Activated naive CD8-positive, alpha-beta T cell (primary cell): ENCODE data around the gene EPS8.

Experiments
- H3K27ac Mint-ChIP-seq: one replicate; pipeline ENCODE4 v1.8.0; 2021; ENCODE audit warnings: mixed read lengths
- H3K27me3 Mint-ChIP-seq: one replicate; pipeline ENCODE4 v1.8.0; 2021; ENCODE audit warnings: mixed read lengths
- H3K36me3 Mint-ChIP-seq: one replicate; pipeline ENCODE4 v1.8.0; 2021; ENCODE audit warnings: mixed read lengths
- H3K4me1 Mint-ChIP-seq: one replicate; pipeline ENCODE4 v1.8.0; 2021; ENCODE audit warnings: low read depth, mixed read lengths
- H3K4me3 Mint-ChIP-seq: one replicate; pipeline ENCODE4 v1.8.0; 2021; ENCODE audit warnings: mild to moderate bottlenecking, mixed read lengths
- H3K9me3 Mint-ChIP-seq: one replicate; pipeline ENCODE4 v1.8.0; 2021; ENCODE audit warnings: low read depth, mixed read lengths

Gene EPS8

GRCh38 chr12:15707516-15708199 is 81.5 kb downstream of the EPS8 start:
- no peak overlapping the region for H3K27ac Mint-ChIP-seq
- no peak overlapping the region for H3K4me3 Mint-ChIP-seq
- no peaks in the 10 kb centered on the region for H3K9me3 Mint-ChIP-seq
- H3K36me3 Mint-ChIP-seq, result no peaks in the 10 kb centered on the region
- H3K4me1 Mint-ChIP-seq, result no peaks in the 10 kb centered on the region
- H3K27me3 Mint-ChIP-seq, result no peaks in the 10 kb centered on the region

DNA sequence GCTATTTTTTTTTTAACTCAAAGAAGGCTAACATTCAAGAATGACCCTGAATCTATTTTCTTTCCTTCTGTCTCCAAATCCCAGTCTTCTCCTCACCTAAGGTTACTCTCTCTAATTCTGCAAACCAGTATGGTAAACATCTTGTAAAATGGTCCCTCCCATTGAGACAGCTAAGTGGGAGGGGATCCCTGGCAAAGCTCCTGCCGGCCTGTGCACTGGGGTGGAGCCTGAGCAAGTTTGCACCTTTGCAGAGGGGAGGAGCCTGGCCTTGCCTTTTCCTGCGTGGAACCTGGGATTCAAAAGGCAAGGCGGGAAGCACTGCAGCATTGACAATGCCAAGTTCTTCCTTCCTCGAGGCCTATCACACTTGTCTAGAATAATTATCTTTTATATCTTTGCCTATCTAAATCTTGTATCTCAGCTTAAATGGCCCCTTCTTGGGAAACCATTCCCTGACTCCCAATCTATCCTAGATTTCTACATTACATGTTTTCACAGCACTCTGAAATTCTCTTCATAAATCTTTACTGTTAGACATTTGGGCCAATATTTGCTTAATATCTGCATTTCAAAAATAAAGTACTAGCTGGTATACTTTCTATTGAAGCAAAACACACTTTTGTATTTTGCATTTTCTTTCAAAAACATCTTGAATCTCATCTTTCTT is 83.0 kb downstream of the EPS8 start:
- Mint-ChIP-seq H3K27ac (no peak overlapping the region), H3K4me1 (peaks cover 9% of the 10 kb centered on the region), H3K36me3 (no peaks in the 10 kb centered on the region), H3K4me3 (no peak overlapping the region), H3K27me3 (no peaks in the 10 kb centered on the region), H3K9me3 (no peaks in the 10 kb centered on the region)

- Mint-ChIP-seq H3K36me3 (no peaks in the 10 kb centered on the region), H3K27ac (no peak overlapping the region), H3K27me3 (no peaks in the 10 kb centered on the region), H3K4me3 (no peak overlapping the region), H3K4me1 (peaks cover 14% of the 10 kb centered on the region), H3K9me3 (no peaks in the 10 kb centered on the region)
Observed at GRCh38 chr12:15705606-15706005, 83.6 kb downstream of the EPS8 start.

- H3K27ac Mint-ChIP-seq, result no peak overlapping the region
Observed at GRCh38 chr12:15702276-15702675, 86.9 kb downstream of the EPS8 start.

GRCh38 chr12:15701631-15702156 is 87.5 kb downstream of the EPS8 start:
- no peaks in the 10 kb centered on the region for H3K9me3 Mint-ChIP-seq
- H3K4me3 Mint-ChIP-seq, result peak overlapping the region; percentile 14
- peak overlapping the region; percentile 59 for H3K27ac Mint-ChIP-seq
- H3K36me3 Mint-ChIP-seq, result peaks cover 2% of the 10 kb centered on the region
- H3K4me1 Mint-ChIP-seq, result peaks cover 27% of the 10 kb centered on the region
- peaks cover 2% of the 10 kb centered on the region for H3K27me3 Mint-ChIP-seq

More at GRCh38 chr12:15702276-15702675, 86.9 kb downstream of the EPS8 start:
- Mint-ChIP-seq H3K4me3 (no peak overlapping the region), H3K36me3 (no peaks in the 10 kb centered on the region), H3K9me3 (no peaks in the 10 kb centered on the region), H3K4me1 (peaks cover 27% of the 10 kb centered on the region), H3K27me3 (no peaks in the 10 kb centered on the region)

GRCh38 chr12:15701206-15701605 is 88.0 kb downstream of the EPS8 start:
- H3K9me3 Mint-ChIP-seq, result no peaks in the 10 kb centered on the region
- H3K36me3 Mint-ChIP-seq, result peaks cover 2% of the 10 kb centered on the region
- peaks cover 2% of the 10 kb centered on the region for H3K27me3 Mint-ChIP-seq
- H3K4me1 Mint-ChIP-seq, result peaks cover 27% of the 10 kb centered on the region
- no peak overlapping the region for H3K27ac Mint-ChIP-seq
- no peak overlapping the region for H3K4me3 Mint-ChIP-seq

DNA sequence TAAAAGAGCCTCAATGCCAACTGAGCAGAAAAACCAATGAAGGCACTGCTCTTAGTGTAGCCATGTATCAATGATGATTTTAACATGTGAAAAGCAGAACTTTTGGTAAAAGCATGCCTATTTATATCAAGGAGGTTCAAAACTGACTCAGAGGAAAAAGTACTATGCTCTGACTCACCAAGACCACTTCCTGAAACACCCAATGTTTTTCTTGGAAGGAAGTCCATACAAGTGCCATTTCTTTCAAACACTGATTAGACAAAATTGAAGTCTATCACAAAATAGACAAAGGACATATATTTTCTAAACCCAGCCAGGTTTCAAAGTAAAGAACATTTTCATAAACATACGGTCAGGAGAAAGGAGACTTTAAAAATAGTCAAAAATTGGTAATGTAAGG is 88.6 kb downstream of the EPS8 start:
- Mint-ChIP-seq H3K27me3 (peaks cover 2% of the 10 kb centered on the region), H3K36me3 (peaks cover 2% of the 10 kb centered on the region), H3K4me3 (peak overlapping the region; percentile 80), H3K9me3 (no peaks in the 10 kb centered on the region), H3K4me1 (peaks cover 27% of the 10 kb centered on the region), H3K27ac (peak overlapping the region; percentile 90)

- Mint-ChIP-seq H3K36me3 (peaks cover 2% of the 10 kb centered on the region), H3K4me3 (peak overlapping the region; percentile 11), H3K27me3 (peaks cover 2% of the 10 kb centered on the region), H3K27ac (no peak overlapping the region), H3K4me1 (peaks cover 27% of the 10 kb centered on the region), H3K9me3 (no peaks in the 10 kb centered on the region)
Observed at GRCh38 chr12:15699886-15700285, 89.3 kb downstream of the EPS8 start.

DNA sequence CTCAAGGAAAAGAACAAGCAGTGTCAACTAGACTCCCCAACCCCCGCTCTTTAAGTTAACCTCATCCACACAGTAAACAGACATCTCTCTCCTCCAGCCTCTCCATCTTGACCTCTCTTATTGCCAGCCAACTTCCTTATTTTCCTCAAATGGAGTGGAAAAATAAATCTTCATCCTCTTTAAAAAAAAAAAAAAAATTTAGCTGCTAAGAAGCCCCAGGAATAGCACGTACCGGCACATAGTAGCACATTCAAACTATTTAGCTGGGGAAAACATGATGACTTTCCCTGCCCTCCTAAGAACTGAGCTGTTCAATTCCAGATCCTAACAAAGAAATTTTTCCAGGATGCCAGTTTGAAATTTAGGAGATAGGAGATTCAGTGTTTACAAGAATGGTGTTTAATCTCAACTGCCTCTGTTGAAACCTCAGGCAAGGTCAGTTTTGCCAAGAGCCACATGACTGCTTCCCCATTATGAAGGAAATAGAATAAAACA is 90.8 kb downstream of the EPS8 start:
- H3K36me3 Mint-ChIP-seq, result peaks cover 2% of the 10 kb centered on the region
- peaks cover 27% of the 10 kb centered on the region for H3K4me1 Mint-ChIP-seq
- peaks cover 4% of the 10 kb centered on the region for H3K27me3 Mint-ChIP-seq
- H3K27ac Mint-ChIP-seq, result no peak overlapping the region
- no peaks in the 10 kb centered on the region for H3K9me3 Mint-ChIP-seq
- H3K4me3 Mint-ChIP-seq, result no peak overlapping the region

GRCh38 chr12:15697201-15697600 is 92.0 kb downstream of the EPS8 start:
- Mint-ChIP-seq H3K27ac (no peak overlapping the region), H3K36me3 (peaks cover 2% of the 10 kb centered on the region), H3K27me3 (peaks cover 6% of the 10 kb centered on the region), H3K4me1 (peaks cover 27% of the 10 kb centered on the region), H3K4me3 (no peak overlapping the region), H3K9me3 (no peaks in the 10 kb centered on the region)

DNA sequence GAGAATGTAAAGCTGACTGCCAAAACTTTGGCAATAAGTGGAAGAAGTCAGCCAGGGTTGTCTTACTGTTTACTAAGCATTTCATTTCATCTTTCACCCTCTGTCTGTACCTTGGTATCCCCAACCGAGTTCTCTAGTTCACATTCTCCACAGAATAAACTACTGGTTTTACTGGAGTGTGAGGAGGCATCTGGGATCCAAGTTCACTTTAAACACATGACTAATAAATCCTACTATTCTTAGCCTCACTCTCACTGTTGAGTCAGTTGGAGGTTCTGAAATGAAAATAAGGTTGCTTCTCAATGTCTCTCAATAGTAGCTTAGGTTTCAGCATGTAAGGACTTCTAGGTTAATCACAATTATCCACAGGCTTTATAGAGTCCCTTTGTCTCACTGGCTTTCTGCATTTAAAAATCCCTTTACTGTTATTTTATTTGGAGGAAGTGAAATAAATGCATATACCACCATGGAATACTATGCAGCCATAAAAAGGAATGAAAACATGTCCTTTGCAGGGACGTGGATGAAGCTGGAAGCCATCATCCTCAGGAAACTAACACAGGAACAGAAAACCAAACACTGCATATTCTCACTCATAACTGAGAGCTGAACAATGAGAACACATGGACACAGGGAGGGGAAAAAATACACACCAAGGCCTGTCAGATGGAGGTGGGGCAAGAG is 95.8 kb downstream of the EPS8 start:
- Mint-ChIP-seq H3K4me1 (no peaks in the 10 kb centered on the region), H3K27me3 (peaks cover 7% of the 10 kb centered on the region), H3K36me3 (peaks cover 2% of the 10 kb centered on the region), H3K4me3 (no peak overlapping the region), H3K27ac (no peak overlapping the region), H3K9me3 (no peaks in the 10 kb centered on the region)

GRCh38 chr12:15691388-15691787 is 97.8 kb downstream of the EPS8 start:
- Mint-ChIP-seq H3K27ac (no peak overlapping the region), H3K4me1 (no peaks in the 10 kb centered on the region), H3K27me3 (peaks cover 9% of the 10 kb centered on the region), H3K4me3 (no peak overlapping the region), H3K9me3 (no peaks in the 10 kb centered on the region), H3K36me3 (no peaks in the 10 kb centered on the region)

DNA sequence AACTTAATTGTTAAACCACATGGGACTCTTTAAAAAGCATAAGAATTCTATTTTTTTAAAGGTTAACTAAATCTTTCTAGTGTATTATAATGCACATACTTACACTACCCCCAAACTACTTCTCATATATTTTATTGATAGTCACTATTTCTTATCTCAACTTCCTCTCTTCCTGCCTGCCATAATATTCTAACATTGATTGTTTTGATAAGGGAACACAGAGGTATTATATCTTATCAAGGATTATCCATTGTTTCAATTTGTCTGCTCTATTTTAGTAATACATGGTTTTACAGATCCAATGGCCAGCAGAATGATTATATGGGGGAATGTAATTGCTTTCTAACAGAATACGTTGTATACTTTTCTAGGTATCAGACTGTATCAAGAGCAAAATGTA is 98.9 kb downstream of the EPS8 start:
- no peaks in the 10 kb centered on the region for H3K4me1 Mint-ChIP-seq
- peaks cover 9% of the 10 kb centered on the region for H3K27me3 Mint-ChIP-seq
- H3K27ac Mint-ChIP-seq, result no peak overlapping the region
- no peak overlapping the region for H3K4me3 Mint-ChIP-seq
- no peaks in the 10 kb centered on the region for H3K9me3 Mint-ChIP-seq
- no peaks in the 10 kb centered on the region for H3K36me3 Mint-ChIP-seq

GRCh38 chr12:15689751-15690191 is 99.4 kb downstream of the EPS8 start:
- no peaks in the 10 kb centered on the region for H3K36me3 Mint-ChIP-seq
- peaks cover 9% of the 10 kb centered on the region for H3K27me3 Mint-ChIP-seq
- no peak overlapping the region for H3K27ac Mint-ChIP-seq
- no peaks in the 10 kb centered on the region for H3K9me3 Mint-ChIP-seq
- H3K4me3 Mint-ChIP-seq, result no peak overlapping the region
- H3K4me1 Mint-ChIP-seq, result no peaks in the 10 kb centered on the region
